ENCODE data around the gene USH2A.
"Not testable (repeated sequence)": the region's sequence is repeated elsewhere in the genome, so short reads cannot be mapped to it uniquely, and the experiment has no call there.

DNA sequence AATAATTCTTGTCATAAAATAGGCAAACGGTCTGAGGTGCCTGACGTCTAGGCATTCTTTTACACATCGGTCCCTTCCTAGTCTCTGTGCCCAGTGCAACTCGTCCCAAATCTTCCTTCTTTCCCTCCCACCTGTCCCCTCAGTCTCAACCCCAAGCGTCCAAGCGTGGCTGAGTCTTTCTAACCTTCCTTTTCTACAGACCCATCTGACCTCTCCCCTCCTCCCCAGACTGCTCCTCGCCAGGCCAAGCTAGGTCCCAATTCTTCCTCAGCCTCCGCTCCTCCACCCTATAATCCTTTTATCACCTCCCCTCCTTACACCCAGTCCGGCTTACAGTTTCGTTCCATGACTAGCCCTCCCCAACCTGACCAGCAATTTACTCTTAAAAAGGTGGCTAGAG, 413.8 kb downstream of the USH2A start:
- TF ChIP-seq, protein P1, sequence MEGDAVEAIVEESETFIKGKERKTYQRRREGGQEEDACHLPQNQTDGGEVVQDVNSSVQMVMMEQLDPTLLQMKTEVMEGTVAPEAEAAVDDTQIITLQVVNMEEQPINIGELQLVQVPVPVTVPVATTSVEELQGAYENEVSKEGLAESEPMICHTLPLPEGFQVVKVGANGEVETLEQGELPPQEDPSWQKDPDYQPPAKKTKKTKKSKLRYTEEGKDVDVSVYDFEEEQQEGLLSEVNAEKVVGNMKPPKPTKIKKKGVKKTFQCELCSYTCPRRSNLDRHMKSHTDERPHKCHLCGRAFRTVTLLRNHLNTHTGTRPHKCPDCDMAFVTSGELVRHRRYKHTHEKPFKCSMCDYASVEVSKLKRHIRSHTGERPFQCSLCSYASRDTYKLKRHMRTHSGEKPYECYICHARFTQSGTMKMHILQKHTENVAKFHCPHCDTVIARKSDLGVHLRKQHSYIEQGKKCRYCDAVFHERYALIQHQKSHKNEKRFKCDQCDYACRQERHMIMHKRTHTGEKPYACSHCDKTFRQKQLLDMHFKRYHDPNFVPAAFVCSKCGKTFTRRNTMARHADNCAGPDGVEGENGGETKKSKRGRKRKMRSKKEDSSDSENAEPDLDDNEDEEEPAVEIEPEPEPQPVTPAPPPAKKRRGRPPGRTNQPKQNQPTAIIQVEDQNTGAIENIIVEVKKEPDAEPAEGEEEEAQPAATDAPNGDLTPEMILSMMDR (IDR thresholded peaks at IDR 0.05): not testable (repeated sequence)
- TF ChIP-seq POLR2AphosphoS5 (IDR thresholded peaks at IDR 0.05): not testable (repeated sequence)

All from prostate gland (tissue), 2 donors.